Measurements from ENCODE around the gene GALT. TPM values are rescaled to one million over a fixed set of nuclear protein-coding genes. Genes with fewer than 3 reads are reported as not detected.

Gene GALT
- total and polyA plus RNA-seq, 2 of the 13 experiments (the other 11 are each of a cell fraction or from before 2014, with no cell fraction given) = 40.4 to 46.3 TPM

GRCh38 chr9:34646211-34647083, at the start of gene GALT (continued):
- TF ChIP-seq, protein P1, sequence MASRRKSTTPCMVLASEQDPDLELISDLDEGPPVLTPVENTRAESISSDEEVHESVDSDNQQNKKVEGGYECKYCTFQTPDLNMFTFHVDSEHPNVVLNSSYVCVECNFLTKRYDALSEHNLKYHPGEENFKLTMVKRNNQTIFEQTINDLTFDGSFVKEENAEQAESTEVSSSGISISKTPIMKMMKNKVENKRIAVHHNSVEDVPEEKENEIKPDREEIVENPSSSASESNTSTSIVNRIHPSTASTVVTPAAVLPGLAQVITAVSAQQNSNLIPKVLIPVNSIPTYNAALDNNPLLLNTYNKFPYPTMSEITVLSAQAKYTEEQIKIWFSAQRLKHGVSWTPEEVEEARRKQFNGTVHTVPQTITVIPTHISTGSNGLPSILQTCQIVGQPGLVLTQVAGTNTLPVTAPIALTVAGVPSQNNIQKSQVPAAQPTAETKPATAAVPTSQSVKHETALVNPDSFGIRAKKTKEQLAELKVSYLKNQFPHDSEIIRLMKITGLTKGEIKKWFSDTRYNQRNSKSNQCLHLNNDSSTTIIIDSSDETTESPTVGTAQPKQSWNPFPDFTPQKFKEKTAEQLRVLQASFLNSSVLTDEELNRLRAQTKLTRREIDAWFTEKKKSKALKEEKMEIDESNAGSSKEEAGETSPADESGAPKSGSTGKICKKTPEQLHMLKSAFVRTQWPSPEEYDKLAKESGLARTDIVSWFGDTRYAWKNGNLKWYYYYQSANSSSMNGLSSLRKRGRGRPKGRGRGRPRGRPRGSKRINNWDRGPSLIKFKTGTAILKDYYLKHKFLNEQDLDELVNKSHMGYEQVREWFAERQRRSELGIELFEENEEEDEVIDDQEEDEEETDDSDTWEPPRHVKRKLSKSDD (CRISPR knock-in tag; IDR thresholded peaks at IDR 0.05; ENCODE audit: low read depth) = peak; percentile 52; the same call in 1 of the 2 replicates
- TF ChIP-seq ZNF350 (CRISPR knock-in tag; IDR thresholded peaks at IDR 0.05; ENCODE audit: borderline replicate concordance, low read depth) (peak; percentile 67; the same call in 1 of the 2 replicates), ZNF569 (CRISPR knock-in tag; IDR thresholded peaks at IDR 0.05; ENCODE audit: borderline replicate concordance) (no peak), AFF4 (CRISPR knock-in tag; IDR thresholded peaks at IDR 0.05) (no peak; the same call in 1 of the 2 replicates), AHDC1 (CRISPR knock-in tag; IDR thresholded peaks at IDR 0.05; ENCODE audit: borderline replicate concordance) (peak; percentile 56; the same call in 1 of the 2 replicates), ZNF430 (CRISPR knock-in tag; IDR thresholded peaks at IDR 0.05) (peak; percentile 33; the same call in 1 of the 2 replicates), ZNF605 (CRISPR knock-in tag; IDR thresholded peaks at IDR 0.05) (peak; percentile 63; the same call in 1 of the 2 replicates), GATAD1 (CRISPR knock-in tag; IDR thresholded peaks at IDR 0.05) (peak; percentile 75), DNMT1 (CRISPR knock-in tag; IDR thresholded peaks at IDR 0.05) (peak; percentile 26; the same call in 1 of the 2 replicates), LCORL (IDR thresholded peaks at IDR 0.05) (no peak), LCORL (CRISPR knock-in tag; IDR thresholded peaks at IDR 0.05) (peak; percentile 82; the same call in 1 of the 2 replicates), ETV6 (CRISPR knock-in tag; conservative IDR thresholded peaks at IDR 0.05) (0 out of 2 replicates have a peak, but pooled peaks have one; percentile 17)

Measured in HepG2 (cell line).